HEK293 (cell line): ENCODE data around the gene RHOT2.

Source experiments
- CTCF ChIA-PET: fragments of 350-600 bp; formaldehyde crosslinking; extraction: SDS; loops from one replicate; lab custom pipeline; 2021; ENCODE audit warnings: antibody characterized with exemption; lab: Yijun Ruan, JAX
- POLR2A ChIA-PET: fragments of 300-600 bp; formaldehyde crosslinking; extraction: SDS; loops from one replicate; lab custom pipeline; 2020; ENCODE audit warnings: antibody characterized with exemption, inconsistent platforms; lab: Yijun Ruan, JAX
- H3K27ac ChIP-seq: fragments of 200-500 bp; sonication (Bioruptor generic); 2 replicates; pipeline ENCODE4 v1.5.1; 2014; ENCODE audit warnings: low read depth, low read length, control low read depth, inconsistent platforms; ENCODE audit errors: extremely low read depth
- H3K36me3 ChIP-seq, 2 experiments: fragments of 200-500 bp in 1 of 2; sonication (Bioruptor generic) in 1 of 2; 1 replicate in 1 of 2; 2 replicates in 1 of 2; pipeline ENCODE4 v1.5.1; 2014 to 2017; ENCODE audit warnings: inconsistent platforms in 2 of 2, low read length in 2 of 2; ENCODE audit not compliant: control insufficient read depth in 2 of 2, insufficient read depth in 1 of 2
- H3K4me1 ChIP-seq: fragments of 200-500 bp; sonication (Bioruptor generic); 2 replicates; pipeline ENCODE4 v1.5.1; 2014; ENCODE audit warnings: mild to moderate bottlenecking, low read length, inconsistent platforms; ENCODE audit not compliant: control insufficient read depth, insufficient read depth
- H3K4me3 ChIP-seq: 2 replicates; pipeline ENCODE4 v1.5.1; 2011; ENCODE audit warnings: low read depth, mild to moderate bottlenecking, control low read depth, low read length, moderate library complexity
- H3K9me3 ChIP-seq: fragments of 200-500 bp; sonication (Bioruptor generic); 2 replicates; pipeline ENCODE4 v1.5.1; 2014; ENCODE audit warnings: low read depth, low read length, inconsistent platforms; ENCODE audit not compliant: control insufficient read depth, insufficient read depth
- EGR2 ChIP-seq: fragments of 450-650 bp; formaldehyde crosslinking; IDR thresholded peaks from 2 replicates; pipeline ENCODE4 v1.5.1; 2016; ENCODE audit warnings: low read depth, missing biosample characterization, missing genetic modification characterization
- GLI2 ChIP-seq: fragments of 450-650 bp; formaldehyde crosslinking; IDR thresholded peaks from 2 replicates; pipeline ENCODE4; 2017; ENCODE audit warnings: missing biosample characterization, missing genetic modification characterization, low read depth, borderline replicate concordance
- OVOL3 ChIP-seq: fragments of 450-650 bp; formaldehyde crosslinking; IDR thresholded peaks from 2 replicates; pipeline ENCODE4 v1.5.1; 2016; ENCODE audit warnings: missing biosample characterization, missing genetic modification characterization
- SCRT2 ChIP-seq: fragments of 450-650 bp; formaldehyde crosslinking; IDR thresholded peaks from 2 replicates; pipeline ENCODE4 v1.5.1; 2016; ENCODE audit warnings: missing biosample characterization, missing genetic modification characterization
- SETDB1 ChIP-seq: IDR thresholded peaks from one replicate; pipeline ENCODE4 v1.6.1; 2017; ENCODE audit warnings: mild to moderate bottlenecking, low read length, moderate library complexity, mixed read lengths; ENCODE audit not compliant: insufficient read length
- ZNF112 ChIP-seq: fragments of 450-650 bp; formaldehyde crosslinking; IDR thresholded peaks from 2 replicates; pipeline ENCODE4 v1.5.0; 2017; ENCODE audit warnings: missing biosample characterization, missing genetic modification characterization
- ZNF394 ChIP-seq: fragments of 450-650 bp; formaldehyde crosslinking; IDR thresholded peaks from 2 replicates; pipeline ENCODE4 v1.5.1; 2016; ENCODE audit warnings: missing biosample characterization, missing genetic modification characterization, mild to moderate bottlenecking, moderate library complexity, borderline replicate concordance
- ZNF501 ChIP-seq: fragments of 450-650 bp; formaldehyde crosslinking; IDR thresholded peaks from 2 replicates; pipeline ENCODE4 v1.5.1; 2016; ENCODE audit warnings: missing biosample characterization, missing genetic modification characterization
- ZNF510 ChIP-seq: fragments of 450-650 bp; formaldehyde crosslinking; IDR thresholded peaks from 2 replicates; pipeline ENCODE4 v1.5.1; 2018; ENCODE audit warnings: mild to moderate bottlenecking, missing genetic modification characterization, missing biosample characterization; ENCODE audit not compliant: insufficient replicate concordance
- TF ChIP-seq, protein P1 (sequence below): fragments of 450-650 bp; formaldehyde crosslinking; optimal IDR thresholded peaks from 2 replicates; pipeline ENCODE3; 2016; ENCODE audit warnings: missing biosample characterization, mild to moderate bottlenecking, missing genetic modification characterization
- TF ChIP-seq, protein P2 (sequence below): fragments of 450-650 bp; formaldehyde crosslinking; IDR thresholded peaks from 2 replicates; pipeline ENCODE4 v1.5.1; 2017; ENCODE audit warnings: missing biosample characterization, missing genetic modification characterization
- TF ChIP-seq, protein P3 (sequence below): fragments of 450-650 bp; formaldehyde crosslinking; IDR thresholded peaks from 2 replicates; pipeline ENCODE4 v1.5.0; 2017; ENCODE audit warnings: missing biosample characterization, missing genetic modification characterization, borderline replicate concordance
- TF ChIP-seq, protein P4 (sequence below): fragments of 450-650 bp; formaldehyde crosslinking; IDR thresholded peaks from 2 replicates; pipeline ENCODE4 v1.5.1; 2017; ENCODE audit warnings: missing biosample characterization, missing genetic modification characterization
- TF ChIP-seq, protein P5 (sequence below): fragments of 450-650 bp; formaldehyde crosslinking; conservative IDR thresholded peaks from 2 replicates; pipeline ENCODE4 v1.5.1; 2016; ENCODE audit warnings: low read depth, missing biosample characterization, missing genetic modification characterization
- TF ChIP-seq, protein P6 (sequence below): fragments of 450-650 bp; formaldehyde crosslinking; IDR thresholded peaks from 2 replicates; pipeline ENCODE4 v1.5.1; 2016; ENCODE audit warnings: missing biosample characterization, missing genetic modification characterization, low read depth
- TF ChIP-seq, protein P7 (sequence below): IDR thresholded peaks from 2 replicates; pipeline ENCODE4 v1.6.1; 2011; ENCODE audit warnings: mild to moderate bottlenecking, low read depth, low read length, borderline replicate concordance

The RHOT2 gene

DNA sequence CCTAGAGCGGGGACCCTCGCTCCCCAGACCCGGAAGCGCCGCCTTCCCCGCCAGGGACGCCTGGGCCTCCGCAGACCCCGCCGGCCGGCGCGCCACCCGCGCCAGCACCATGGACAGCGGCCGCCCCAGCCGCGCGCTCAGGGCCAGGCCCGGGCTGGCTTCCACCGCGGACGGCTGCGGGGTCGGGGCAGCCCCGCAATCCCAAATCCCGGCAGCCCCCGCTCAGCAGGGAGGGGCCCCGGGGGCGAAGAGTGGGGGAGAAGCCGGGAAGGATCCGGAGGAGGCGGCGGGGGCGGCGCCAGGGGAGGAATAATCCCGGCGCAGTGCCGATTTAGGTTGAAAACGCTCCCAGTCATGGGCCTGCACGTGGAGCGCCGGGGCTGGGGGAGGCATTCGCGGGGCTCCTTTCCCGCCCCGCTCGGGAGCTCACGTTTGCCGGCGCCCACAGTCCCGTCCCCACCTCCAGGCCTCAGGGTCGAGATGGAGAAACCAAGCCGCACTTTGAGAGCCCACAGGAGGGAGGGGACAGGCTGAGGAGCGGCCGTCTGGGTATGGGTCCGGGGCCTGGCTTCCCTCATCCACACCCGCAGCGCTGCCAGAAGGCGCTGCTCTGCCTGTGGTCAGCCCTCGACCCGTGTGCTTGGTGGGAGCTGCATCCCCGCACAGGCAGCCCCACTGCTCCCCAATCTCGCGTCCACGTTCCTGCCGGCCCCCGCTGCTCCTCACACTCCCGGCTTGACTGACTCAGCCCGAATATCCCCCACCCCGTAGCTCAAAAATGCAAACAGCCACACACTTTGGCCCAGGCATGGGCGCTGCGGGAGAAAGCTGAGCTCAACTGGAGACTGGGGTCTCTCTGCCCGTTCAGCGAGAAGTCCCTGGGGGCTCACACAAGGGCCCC, 33.0 kb downstream of the RHOT2 start:
- POLR2A ChIA-PET = interaction anchor here (0.7 to 2.0 kb wide), 2 partner anchors 11 to 16 kb away, joined by 3 to 8 read pairs; partner anchors contain the start of gene WDR24
- TF ChIP-seq GLI2 (tag by site-specific recombination) (no peak), EGR2 (peak; percentile 84), SCRT2 (tag by site-specific recombination) (no peak), ZNF394 (tag by site-specific recombination) (no peak), ZNF501 (no peak), OVOL3 (tag by site-specific recombination) (no peak), ZNF510 (no peak), ZNF112 (no peak), SETDB1 (no peak)
- TF ChIP-seq, protein P1, sequence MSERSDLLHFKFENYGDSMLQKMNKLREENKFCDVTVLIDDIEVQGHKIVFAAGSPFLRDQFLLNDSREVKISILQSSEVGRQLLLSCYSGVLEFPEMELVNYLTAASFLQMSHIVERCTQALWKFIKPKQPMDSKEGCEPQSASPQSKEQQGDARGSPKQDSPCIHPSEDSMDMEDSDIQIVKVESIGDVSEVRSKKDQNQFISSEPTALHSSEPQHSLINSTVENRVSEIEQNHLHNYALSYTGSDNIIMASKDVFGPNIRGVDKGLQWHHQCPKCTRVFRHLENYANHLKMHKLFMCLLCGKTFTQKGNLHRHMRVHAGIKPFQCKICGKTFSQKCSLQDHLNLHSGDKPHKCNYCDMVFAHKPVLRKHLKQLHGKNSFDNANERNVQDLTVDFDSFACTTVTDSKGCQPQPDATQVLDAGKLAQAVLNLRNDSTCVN = peak; percentile 47
- TF ChIP-seq, protein P2, sequence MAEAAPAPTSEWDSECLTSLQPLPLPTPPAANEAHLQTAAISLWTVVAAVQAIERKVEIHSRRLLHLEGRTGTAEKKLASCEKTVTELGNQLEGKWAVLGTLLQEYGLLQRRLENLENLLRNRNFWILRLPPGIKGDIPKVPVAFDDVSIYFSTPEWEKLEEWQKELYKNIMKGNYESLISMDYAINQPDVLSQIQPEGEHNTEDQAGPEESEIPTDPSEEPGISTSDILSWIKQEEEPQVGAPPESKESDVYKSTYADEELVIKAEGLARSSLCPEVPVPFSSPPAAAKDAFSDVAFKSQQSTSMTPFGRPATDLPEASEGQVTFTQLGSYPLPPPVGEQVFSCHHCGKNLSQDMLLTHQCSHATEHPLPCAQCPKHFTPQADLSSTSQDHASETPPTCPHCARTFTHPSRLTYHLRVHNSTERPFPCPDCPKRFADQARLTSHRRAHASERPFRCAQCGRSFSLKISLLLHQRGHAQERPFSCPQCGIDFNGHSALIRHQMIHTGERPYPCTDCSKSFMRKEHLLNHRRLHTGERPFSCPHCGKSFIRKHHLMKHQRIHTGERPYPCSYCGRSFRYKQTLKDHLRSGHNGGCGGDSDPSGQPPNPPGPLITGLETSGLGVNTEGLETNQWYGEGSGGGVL (tag by site-specific recombination) = 0 out of 2 replicates have a peak, but pooled peaks have one; percentile 47
- TF ChIP-seq, protein P3, sequence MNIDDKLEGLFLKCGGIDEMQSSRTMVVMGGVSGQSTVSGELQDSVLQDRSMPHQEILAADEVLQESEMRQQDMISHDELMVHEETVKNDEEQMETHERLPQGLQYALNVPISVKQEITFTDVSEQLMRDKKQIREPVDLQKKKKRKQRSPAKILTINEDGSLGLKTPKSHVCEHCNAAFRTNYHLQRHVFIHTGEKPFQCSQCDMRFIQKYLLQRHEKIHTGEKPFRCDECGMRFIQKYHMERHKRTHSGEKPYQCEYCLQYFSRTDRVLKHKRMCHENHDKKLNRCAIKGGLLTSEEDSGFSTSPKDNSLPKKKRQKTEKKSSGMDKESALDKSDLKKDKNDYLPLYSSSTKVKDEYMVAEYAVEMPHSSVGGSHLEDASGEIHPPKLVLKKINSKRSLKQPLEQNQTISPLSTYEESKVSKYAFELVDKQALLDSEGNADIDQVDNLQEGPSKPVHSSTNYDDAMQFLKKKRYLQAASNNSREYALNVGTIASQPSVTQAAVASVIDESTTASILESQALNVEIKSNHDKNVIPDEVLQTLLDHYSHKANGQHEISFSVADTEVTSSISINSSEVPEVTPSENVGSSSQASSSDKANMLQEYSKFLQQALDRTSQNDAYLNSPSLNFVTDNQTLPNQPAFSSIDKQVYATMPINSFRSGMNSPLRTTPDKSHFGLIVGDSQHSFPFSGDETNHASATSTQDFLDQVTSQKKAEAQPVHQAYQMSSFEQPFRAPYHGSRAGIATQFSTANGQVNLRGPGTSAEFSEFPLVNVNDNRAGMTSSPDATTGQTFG = no peak
- TF ChIP-seq, protein P4, sequence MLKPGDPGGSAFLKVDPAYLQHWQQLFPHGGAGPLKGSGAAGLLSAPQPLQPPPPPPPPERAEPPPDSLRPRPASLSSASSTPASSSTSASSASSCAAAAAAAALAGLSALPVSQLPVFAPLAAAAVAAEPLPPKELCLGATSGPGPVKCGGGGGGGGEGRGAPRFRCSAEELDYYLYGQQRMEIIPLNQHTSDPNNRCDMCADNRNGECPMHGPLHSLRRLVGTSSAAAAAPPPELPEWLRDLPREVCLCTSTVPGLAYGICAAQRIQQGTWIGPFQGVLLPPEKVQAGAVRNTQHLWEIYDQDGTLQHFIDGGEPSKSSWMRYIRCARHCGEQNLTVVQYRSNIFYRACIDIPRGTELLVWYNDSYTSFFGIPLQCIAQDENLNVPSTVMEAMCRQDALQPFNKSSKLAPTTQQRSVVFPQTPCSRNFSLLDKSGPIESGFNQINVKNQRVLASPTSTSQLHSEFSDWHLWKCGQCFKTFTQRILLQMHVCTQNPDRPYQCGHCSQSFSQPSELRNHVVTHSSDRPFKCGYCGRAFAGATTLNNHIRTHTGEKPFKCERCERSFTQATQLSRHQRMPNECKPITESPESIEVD (tag by site-specific recombination) = no peak
- TF ChIP-seq, protein P5, sequence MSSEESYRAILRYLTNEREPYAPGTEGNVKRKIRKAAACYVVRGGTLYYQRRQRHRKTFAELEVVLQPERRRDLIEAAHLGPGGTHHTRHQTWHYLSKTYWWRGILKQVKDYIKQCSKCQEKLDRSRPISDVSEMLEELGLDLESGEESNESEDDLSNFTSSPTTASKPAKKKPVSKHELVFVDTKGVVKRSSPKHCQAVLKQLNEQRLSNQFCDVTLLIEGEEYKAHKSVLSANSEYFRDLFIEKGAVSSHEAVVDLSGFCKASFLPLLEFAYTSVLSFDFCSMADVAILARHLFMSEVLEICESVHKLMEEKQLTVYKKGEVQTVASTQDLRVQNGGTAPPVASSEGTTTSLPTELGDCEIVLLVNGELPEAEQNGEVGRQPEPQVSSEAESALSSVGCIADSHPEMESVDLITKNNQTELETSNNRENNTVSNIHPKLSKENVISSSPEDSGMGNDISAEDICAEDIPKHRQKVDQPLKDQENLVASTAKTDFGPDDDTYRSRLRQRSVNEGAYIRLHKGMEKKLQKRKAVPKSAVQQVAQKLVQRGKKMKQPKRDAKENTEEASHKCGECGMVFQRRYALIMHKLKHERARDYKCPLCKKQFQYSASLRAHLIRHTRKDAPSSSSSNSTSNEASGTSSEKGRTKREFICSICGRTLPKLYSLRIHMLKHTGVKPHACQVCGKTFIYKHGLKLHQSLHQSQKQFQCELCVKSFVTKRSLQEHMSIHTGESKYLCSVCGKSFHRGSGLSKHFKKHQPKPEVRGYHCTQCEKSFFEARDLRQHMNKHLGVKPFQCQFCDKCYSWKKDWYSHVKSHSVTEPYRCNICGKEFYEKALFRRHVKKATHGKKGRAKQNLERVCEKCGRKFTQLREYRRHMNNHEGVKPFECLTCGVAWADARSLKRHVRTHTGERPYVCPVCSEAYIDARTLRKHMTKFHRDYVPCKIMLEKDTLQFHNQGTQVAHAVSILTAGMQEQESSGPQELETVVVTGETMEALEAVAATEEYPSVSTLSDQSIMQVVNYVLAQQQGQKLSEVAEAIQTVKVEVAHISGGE (tag by site-specific recombination) = no peak
- TF ChIP-seq, protein P6, sequence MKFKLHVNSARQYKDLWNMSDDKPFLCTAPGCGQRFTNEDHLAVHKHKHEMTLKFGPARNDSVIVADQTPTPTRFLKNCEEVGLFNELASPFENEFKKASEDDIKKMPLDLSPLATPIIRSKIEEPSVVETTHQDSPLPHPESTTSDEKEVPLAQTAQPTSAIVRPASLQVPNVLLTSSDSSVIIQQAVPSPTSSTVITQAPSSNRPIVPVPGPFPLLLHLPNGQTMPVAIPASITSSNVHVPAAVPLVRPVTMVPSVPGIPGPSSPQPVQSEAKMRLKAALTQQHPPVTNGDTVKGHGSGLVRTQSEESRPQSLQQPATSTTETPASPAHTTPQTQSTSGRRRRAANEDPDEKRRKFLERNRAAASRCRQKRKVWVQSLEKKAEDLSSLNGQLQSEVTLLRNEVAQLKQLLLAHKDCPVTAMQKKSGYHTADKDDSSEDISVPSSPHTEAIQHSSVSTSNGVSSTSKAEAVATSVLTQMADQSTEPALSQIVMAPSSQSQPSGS = no peak
- TF ChIP-seq, protein P7, sequence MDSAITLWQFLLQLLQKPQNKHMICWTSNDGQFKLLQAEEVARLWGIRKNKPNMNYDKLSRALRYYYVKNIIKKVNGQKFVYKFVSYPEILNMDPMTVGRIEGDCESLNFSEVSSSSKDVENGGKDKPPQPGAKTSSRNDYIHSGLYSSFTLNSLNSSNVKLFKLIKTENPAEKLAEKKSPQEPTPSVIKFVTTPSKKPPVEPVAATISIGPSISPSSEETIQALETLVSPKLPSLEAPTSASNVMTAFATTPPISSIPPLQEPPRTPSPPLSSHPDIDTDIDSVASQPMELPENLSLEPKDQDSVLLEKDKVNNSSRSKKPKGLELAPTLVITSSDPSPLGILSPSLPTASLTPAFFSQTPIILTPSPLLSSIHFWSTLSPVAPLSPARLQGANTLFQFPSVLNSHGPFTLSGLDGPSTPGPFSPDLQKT = no peak

More for the DNA sequence above, 33.0 kb downstream of the RHOT2 start:
- CTCF ChIA-PET = no interaction called here
- Histone ChIP-seq H3K4me3 (no peak overlapping the region), H3K36me3 (no peaks in the 10 kb centered on the region), H3K27ac (no peak overlapping the region), H3K4me1 (no peaks in the 10 kb centered on the region), H3K9me3 (no peaks in the 10 kb centered on the region)
